WTC11 (cell line): Measurements from ENCODE around the gene OTP.

Experiments
- CREB1 ChIP-seq: sonication (generic); formaldehyde crosslinking; IDR thresholded peaks from 2 replicates; pipeline ENCODE4 v1.8.0; 2023; ENCODE audit warnings: mild to moderate bottlenecking, missing genetic modification reagents
- CTCF ChIP-seq: fragments of 200-600 bp; IDR thresholded peaks from 2 replicates; pipeline ENCODE4 v1.8.0; 2022; ENCODE audit warnings: antibody characterized with exemption
- GABPB1 ChIP-seq: sonication (generic); formaldehyde crosslinking; IDR thresholded peaks from 2 replicates; pipeline ENCODE4 v1.8.1; 2023; ENCODE audit warnings: mild to moderate bottlenecking, missing genetic modification reagents
- NR1H2 ChIP-seq: sonication (generic); formaldehyde crosslinking; IDR thresholded peaks from 2 replicates; pipeline ENCODE4 v1.9.0; 2021; ENCODE audit warnings: mild to moderate bottlenecking, moderate library complexity, missing genetic modification reagents
- PRDM15 ChIP-seq: sonication (generic); formaldehyde crosslinking; IDR thresholded peaks from 2 replicates; pipeline ENCODE4 v1.8.0; 2022; ENCODE audit warnings: missing genetic modification reagents
- SP1 ChIP-seq: sonication (generic); formaldehyde crosslinking; conservative IDR thresholded peaks from 2 replicates; pipeline ENCODE4 v1.8.1; 2022; ENCODE audit warnings: missing genetic modification reagents
- ZBTB21 ChIP-seq: sonication (generic); formaldehyde crosslinking; IDR thresholded peaks from 2 replicates; pipeline ENCODE4 v1.8.1; 2023; ENCODE audit warnings: mild to moderate bottlenecking, missing genetic modification reagents, borderline replicate concordance
- ZNF416 ChIP-seq: fragments of 250-450 bp; sonication (Bioruptor Pico); IDR thresholded peaks from 2 replicates; pipeline ENCODE4 v1.9.0; 2021; ENCODE audit warnings: mild to moderate bottlenecking, inconsistent platforms
- ZNF423 ChIP-seq: fragments of 250-450 bp; sonication (Bioruptor Pico); IDR thresholded peaks from 2 replicates; pipeline ENCODE4 v2.1.2; 2022; ENCODE audit warnings: mild to moderate bottlenecking, moderate library complexity

DNA sequence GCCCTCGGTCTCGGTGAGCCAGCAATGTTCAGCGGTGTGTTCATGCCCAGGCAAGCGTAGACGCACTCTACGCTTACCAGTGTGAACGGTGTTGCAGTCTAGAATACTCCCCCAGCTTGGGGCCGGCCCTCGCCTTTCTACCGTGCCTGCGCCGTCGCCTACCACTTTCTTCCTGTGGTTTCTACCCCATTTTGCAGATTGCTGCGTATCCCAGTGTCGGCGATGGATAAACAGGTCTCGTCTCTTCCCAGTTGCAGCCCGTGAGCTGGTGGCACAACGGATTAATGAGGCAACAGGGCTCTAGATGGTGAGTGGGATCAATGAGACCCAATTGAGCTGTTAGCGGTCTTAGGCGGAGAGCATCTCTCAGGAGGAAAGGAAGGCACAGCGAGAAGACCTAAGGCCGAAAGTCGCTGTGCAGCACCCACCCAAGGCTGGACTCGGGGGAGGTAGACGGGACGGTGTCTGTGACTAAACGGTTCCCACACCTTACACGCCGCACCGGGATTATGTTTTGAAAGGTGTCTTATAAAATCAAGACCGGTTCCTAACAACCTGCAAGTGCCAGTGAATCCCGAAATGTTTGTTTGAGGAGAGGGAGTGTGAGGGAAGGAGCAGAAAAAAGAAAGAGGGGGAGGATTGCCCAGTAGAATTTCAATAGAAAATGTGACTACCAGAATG lies 5.8 kb downstream of the OTP start:
- TF ChIP-seq SP1 (no peak), CREB1 (no peak), CTCF (no peak), GABPB1 (CRISPR knock-in tag) (no peak), ZNF416 (no peak), PRDM15 (CRISPR knock-in tag) (no peak), ZNF423 (no peak), NR1H2 (CRISPR knock-in tag) (no peak), ZBTB21 (CRISPR knock-in tag) (no peak)
